Stimulated activated CD4-positive, alpha-beta T cell treated with anti-CD3 and anti-CD28 coated beads, Interleukin-2, amount 100 ng/mL, for 4 hours (primary cell): ENCODE measurements around the gene AR.

Experiments
- DNase-seq: peaks from one replicate; pipeline ENCODE4 v3.0.0-alpha.2; 2020; ENCODE audit warnings: low read depth

AR gene

GRCh38 chrX:67563469-67564448 is 19.9 kb downstream of the AR start:
- DNase-seq: no peak

- DNase-seq: no peak
These were observed 20.7 kb downstream of the AR start for GRCh38 chrX:67564475-67564874.

GRCh38 chrX:67568769-67569168 is 24.9 kb downstream of the AR start:
- DNase-seq: no peak

- no peak for DNase-seq
These were observed 27.0 kb downstream of the AR start for GRCh38 chrX:67570839-67571238.

GRCh38 chrX:67574696-67575095 is 30.9 kb downstream of the AR start:
- DNase-seq: no peak

GRCh38 chrX:67582436-67582835 is 38.6 kb downstream of the AR start:
- DNase-seq: no peak

GRCh38 chrX:67583171-67583570 is 39.4 kb downstream of the AR start:
- no peak for DNase-seq

- DNase-seq: no peak
These were observed 41.6 kb downstream of the AR start for GRCh38 chrX:67585401-67585800.

GRCh38 chrX:67587946-67588624 is 44.3 kb downstream of the AR start:
- no peak for DNase-seq

GRCh38 chrX:67596839-67597790 is 53.3 kb downstream of the AR start:
- no peak for DNase-seq

GRCh38 chrX:67599532-67599931 is 55.7 kb downstream of the AR start:
- DNase-seq: no peak

GRCh38 chrX:67601771-67602170 is 58.0 kb downstream of the AR start:
- no peak for DNase-seq

- DNase-seq: no peak
These were observed 61.3 kb downstream of the AR start for GRCh38 chrX:67604979-67605703.

GRCh38 chrX:67607466-67607865 is 63.6 kb downstream of the AR start:
- no peak for DNase-seq

- DNase-seq: no peak
These were observed 66.5 kb downstream of the AR start for GRCh38 chrX:67610282-67610681.

GRCh38 chrX:67612231-67612630 is 68.4 kb downstream of the AR start:
- no peak for DNase-seq

GRCh38 chrX:67613366-67613765 is 69.5 kb downstream of the AR start:
- no peak for DNase-seq

- DNase-seq: no peak
These were observed 70.2 kb downstream of the AR start for GRCh38 chrX:67613996-67614395.

GRCh38 chrX:67614423-67614822 is 70.6 kb downstream of the AR start:
- no peak for DNase-seq

- DNase-seq: no peak
These were observed 75.4 kb downstream of the AR start for GRCh38 chrX:67619253-67619652.

- DNase-seq: no peak
These were observed 78.3 kb downstream of the AR start for GRCh38 chrX:67622053-67622585.
